Ectodermal cell (in vitro differentiated cells): ENCODE results near the gene ZNF878.

Source experiments
- H3K27ac ChIP-seq: 2 replicates; pipeline ENCODE4 v1.7.0; 2013; ENCODE audit warnings: mild to moderate bottlenecking, low read depth, low read length; ENCODE audit not compliant: insufficient read depth, poor library complexity, severe bottlenecking
- H3K27me3 ChIP-seq: 2 replicates; pipeline ENCODE4 v1.7.0; 2013; ENCODE audit warnings: mild to moderate bottlenecking, low read length; ENCODE audit not compliant: insufficient read depth, control insufficient read depth, poor library complexity, severe bottlenecking
- H3K36me3 ChIP-seq: one replicate; pipeline ENCODE4 v1.7.0; 2013; ENCODE audit warnings: low read length; ENCODE audit not compliant: control insufficient read depth, insufficient read depth
- H3K4me1 ChIP-seq: one replicate; pipeline ENCODE4 v1.7.0; 2013; ENCODE audit warnings: low read length; ENCODE audit not compliant: control insufficient read depth, insufficient read depth
- H3K4me3 ChIP-seq: 2 replicates; pipeline ENCODE4 v1.7.0; 2013; ENCODE audit warnings: low read depth, low read length, control low read depth; ENCODE audit not compliant: insufficient read depth
- H3K9me3 ChIP-seq: 2 replicates; pipeline ENCODE4 v1.7.0; 2013; ENCODE audit warnings: mild to moderate bottlenecking, low read length, moderate library complexity; ENCODE audit not compliant: control insufficient read depth
- WGBS, 2 experiments: methylation state at CpG; one replicate each; pipeline ENCODE4 v1.1.7; 2013; ENCODE audit warnings: missing lambda C conversion rate in 2 of 2; 5-methylcytosine and 5-hydroxymethylcytosine counted together

The ZNF878 gene

GRCh38 chr19:12035220-12036172 is 17.3 kb downstream of the ZNF878 start, which contains the start of gene ZNF433:
TSS of gene ZNF433 (minus strand) at chr19:12035679. CDS start at chr19:12035539, 140 bp downstream.
- H3K36me3 ChIP-seq: no peaks in the 10 kb centered on the region
- H3K4me3 ChIP-seq: peak within 1 kb of the TSS; percentile 45
- peak within 1 kb of the TSS; percentile 12 for H3K27ac ChIP-seq
- peaks cover 4% of the 10 kb centered on the region for H3K4me1 ChIP-seq
- no peaks in the 10 kb centered on the region for H3K9me3 ChIP-seq
- 2% methylated on average over 68 of the region's 68 CpGs for WGBS, 2 experiments
- H3K27me3 ChIP-seq: no peaks in the 10 kb centered on the region

DNA sequence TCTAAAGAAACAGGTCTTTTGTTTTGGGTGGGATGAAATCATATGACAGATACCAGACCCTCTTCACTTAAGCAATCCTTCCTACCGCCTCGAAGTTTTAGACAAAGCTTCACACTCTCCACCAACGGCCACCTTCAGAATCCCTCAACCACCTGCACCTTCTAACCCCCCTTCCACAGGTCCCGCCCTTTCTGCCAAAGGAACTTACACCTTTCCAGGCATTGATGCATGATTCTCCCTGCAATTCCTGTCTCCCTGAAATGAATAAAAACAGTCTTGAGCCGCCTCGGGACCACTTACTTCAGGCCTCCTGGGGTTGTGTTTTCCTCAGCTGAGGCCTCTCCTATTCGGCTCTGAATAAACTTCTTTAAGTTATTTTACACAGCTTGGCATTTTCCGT is 18.1 kb downstream of the ZNF878 start:
- 30 to 33% methylated on average over 7 to 8 of the region's 8 CpGs for whole genome bisulfite sequencing, 2 experiments

GRCh38 chr19:12034198-12034597 is 18.6 kb downstream of the ZNF878 start:
- no peak overlapping the region for H3K27ac ChIP-seq

More for the DNA sequence above, 18.1 kb downstream of the ZNF878 start:
- Histone ChIP-seq H3K4me1 (peaks cover 4% of the 10 kb centered on the region), H3K36me3 (no peaks in the 10 kb centered on the region), H3K9me3 (no peaks in the 10 kb centered on the region), H3K27ac (no peak overlapping the region), H3K27me3 (no peaks in the 10 kb centered on the region), H3K4me3 (peak overlapping the region; percentile 45)

DNA sequence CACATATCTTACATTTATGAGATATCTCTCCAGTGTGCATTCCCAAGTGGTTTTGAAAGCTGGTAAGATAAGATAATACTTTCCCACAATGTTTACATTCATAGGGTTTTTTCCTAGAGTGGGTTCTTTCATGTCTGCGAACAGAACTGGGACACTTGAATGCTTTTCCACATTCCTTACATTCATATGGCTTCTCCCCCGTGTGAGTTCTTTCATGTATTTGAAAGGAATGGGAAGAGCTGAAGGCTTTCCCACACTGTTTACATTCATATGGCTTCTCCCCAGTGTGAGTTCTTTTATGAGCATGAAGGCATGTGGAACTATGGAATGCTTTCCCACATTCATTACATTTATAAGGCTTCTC is 37.0 kb downstream of the ZNF878 start:
- Histone ChIP-seq H3K9me3 (peaks cover 20% of the 10 kb centered on the region), H3K4me1 (no peaks in the 10 kb centered on the region), H3K27me3 (no peaks in the 10 kb centered on the region), H3K4me3 (no peak overlapping the region), H3K36me3 (peaks cover 53% of the 10 kb centered on the region), H3K27ac (no peak overlapping the region)
- 90% methylated on average over 2 of the region's 2 CpGs; no CpG with 5 or more reads in 1 of the 2 experiments for WGBS, 2 experiments

More at GRCh38 chr19:12034198-12034597, 18.6 kb downstream of the ZNF878 start:
- peaks cover 4% of the 10 kb centered on the region for H3K4me1 ChIP-seq
- H3K27me3 ChIP-seq: no peaks in the 10 kb centered on the region
- no peaks in the 10 kb centered on the region for H3K9me3 ChIP-seq
- 82 to 91% methylated on average over 2 of the region's 2 CpGs for WGBS, 2 experiments
- peak overlapping the region; percentile 45 for H3K4me3 ChIP-seq
- no peaks in the 10 kb centered on the region for H3K36me3 ChIP-seq

- peaks cover 20% of the 10 kb centered on the region for H3K9me3 ChIP-seq
- no peaks in the 10 kb centered on the region for H3K4me1 ChIP-seq
- H3K36me3 ChIP-seq: peaks cover 53% of the 10 kb centered on the region
- no peak overlapping the region for H3K4me3 ChIP-seq
- H3K27ac ChIP-seq: no peak overlapping the region
- no peaks in the 10 kb centered on the region for H3K27me3 ChIP-seq
- whole genome bisulfite sequencing, 2 experiments: 94 to 95% methylated on average over 9 of the region's 9 CpGs
These were observed 37.6 kb downstream of the ZNF878 start for GRCh38 chr19:12015015-12015752.

- Histone ChIP-seq H3K27ac (no peak overlapping the region), H3K36me3 (peaks cover 4% of the 10 kb centered on the region), H3K4me1 (no peaks in the 10 kb centered on the region), H3K9me3 (no peaks in the 10 kb centered on the region), H3K4me3 (no peak overlapping the region), H3K27me3 (no peaks in the 10 kb centered on the region)
- WGBS, 2 experiments: 91 to 92% methylated on average over 7 to 9 of the region's 9 CpGs
These were observed 52.4 kb downstream of the ZNF878 start for GRCh38 chr19:12000152-12000981.

GRCh38 chr19:11995174-11995573 is 57.6 kb downstream of the ZNF878 start:
- no peak overlapping the region for H3K4me3 ChIP-seq
- no peaks in the 10 kb centered on the region for H3K4me1 ChIP-seq
- no peaks in the 10 kb centered on the region for H3K27me3 ChIP-seq
- peaks cover 4% of the 10 kb centered on the region for H3K36me3 ChIP-seq
- H3K9me3 ChIP-seq: no peaks in the 10 kb centered on the region
- 92 to 100% methylated on average over 1 of the region's 1 CpG for WGBS, 2 experiments
- no peak overlapping the region for H3K27ac ChIP-seq
